ENCODE measurements around the gene TBC1D22A.

Gene TBC1D22A

GRCh38 chr22:47053013-47053725, 290.7 kb downstream of the TBC1D22A start:
- H3K27ac ChIP-seq (ENCODE audit: low read depth, low read length): no peak overlapping the region
- peaks cover 0 to 9% of the 10 kb centered on the region in 2 donors for H3K4me1 ChIP-seq (ENCODE audit: control insufficient read depth in 1 of 2, insufficient read depth in 2 of 2, low read length in 2 of 2)
- no peak overlapping the region for H3K9ac ChIP-seq (ENCODE audit: low read depth in 1 of 2, low read length in 2 of 2)
- H3K36me3 ChIP-seq (ENCODE audit: control insufficient read depth in 1 of 2, insufficient read depth in 2 of 2, low read length in 2 of 2): peaks cover 4 to 14% of the 10 kb centered on the region in 2 donors
- H3K4me3 ChIP-seq (ENCODE audit: low read depth in 1 of 2, low read length in 2 of 2): no peak overlapping the region
- no peaks in the 10 kb centered on the region for H3K27me3 ChIP-seq (ENCODE audit: control insufficient read depth in 1 of 2, insufficient read depth in 2 of 2, low read length in 2 of 2)
- no peaks in the 10 kb centered on the region for H3K9me3 ChIP-seq (ENCODE audit: control insufficient read depth in 1 of 2, low read length in 2 of 2)

GRCh38 chr22:47053726-47054141, 291.3 kb downstream of the TBC1D22A start:
- Histone ChIP-seq H3K9ac (ENCODE audit: low read depth in 1 of 2, low read length in 2 of 2) (no peak overlapping the region), H3K4me1 (ENCODE audit: control insufficient read depth in 1 of 2, insufficient read depth in 2 of 2, low read length in 2 of 2) (peaks cover 0 to 3% of the 10 kb centered on the region in 2 donors), H3K4me3 (ENCODE audit: low read depth in 1 of 2, low read length in 2 of 2) (no peak overlapping the region), H3K36me3 (ENCODE audit: control insufficient read depth in 1 of 2, insufficient read depth in 2 of 2, low read length in 2 of 2) (peaks cover 4 to 17% of the 10 kb centered on the region in 2 donors), H3K9me3 (ENCODE audit: control insufficient read depth in 1 of 2, low read length in 2 of 2) (no peaks in the 10 kb centered on the region), H3K27me3 (ENCODE audit: control insufficient read depth in 1 of 2, insufficient read depth in 2 of 2, low read length in 2 of 2) (no peaks in the 10 kb centered on the region), H3K27ac (ENCODE audit: low read depth, low read length) (no peak overlapping the region)

DNA sequence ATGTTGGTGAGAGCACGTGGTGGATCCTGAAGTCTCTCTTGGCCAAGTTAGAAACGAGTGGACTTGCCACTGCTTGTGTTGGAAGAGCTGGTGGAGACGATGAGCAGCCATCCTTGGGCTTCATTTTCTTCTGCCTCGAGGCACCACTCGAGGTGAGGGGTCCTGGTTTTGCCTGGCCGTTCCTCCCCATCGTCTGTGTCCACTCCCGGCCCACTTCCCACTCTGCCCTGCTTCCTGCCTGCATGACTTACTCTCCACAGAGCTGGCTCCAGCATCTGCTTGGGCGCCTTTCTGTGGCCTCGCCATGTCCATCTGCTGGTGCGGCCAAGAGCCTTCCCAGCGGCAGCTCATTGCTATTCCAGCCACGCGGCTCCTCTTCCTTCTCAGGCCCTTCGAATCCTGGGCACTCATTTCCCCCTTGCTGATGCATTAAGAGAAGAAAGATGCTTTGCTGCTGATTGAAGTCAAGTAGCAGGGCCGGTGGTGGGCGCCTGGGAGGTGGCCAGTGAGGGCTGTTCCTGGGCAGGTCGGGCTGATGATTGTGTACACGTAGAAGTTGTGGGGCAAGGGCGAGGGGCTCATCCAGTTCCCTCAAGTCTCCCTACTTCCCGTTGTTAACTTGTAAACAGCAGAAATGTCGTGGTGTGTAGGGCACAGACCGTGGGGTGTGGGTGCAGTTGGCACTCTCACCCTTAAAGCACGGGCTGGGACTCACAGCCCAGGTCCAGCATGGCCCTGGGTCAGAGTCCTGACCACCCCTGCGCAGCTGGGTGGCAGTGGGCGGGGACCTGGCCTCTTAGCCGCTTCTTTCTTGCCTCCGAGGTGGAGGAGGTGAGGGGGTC, 292.0 kb downstream of the TBC1D22A start:
- Histone ChIP-seq H3K9me3 (ENCODE audit: control insufficient read depth in 1 of 2, low read length in 2 of 2) (no peaks in the 10 kb centered on the region), H3K9ac (ENCODE audit: low read depth in 1 of 2, low read length in 2 of 2) (no peak overlapping the region), H3K4me1 (ENCODE audit: control insufficient read depth in 1 of 2, insufficient read depth in 2 of 2, low read length in 2 of 2) (no peaks in the 10 kb centered on the region), H3K27me3 (ENCODE audit: control insufficient read depth in 1 of 2, insufficient read depth in 2 of 2, low read length in 2 of 2) (no peaks in the 10 kb centered on the region), H3K27ac (ENCODE audit: low read depth, low read length) (no peak overlapping the region), H3K36me3 (ENCODE audit: control insufficient read depth in 1 of 2, insufficient read depth in 2 of 2, low read length in 2 of 2) (peaks cover 8 to 22% of the 10 kb centered on the region in 2 donors), H3K4me3 (ENCODE audit: low read depth in 1 of 2, low read length in 2 of 2) (no peak overlapping the region)

DNA sequence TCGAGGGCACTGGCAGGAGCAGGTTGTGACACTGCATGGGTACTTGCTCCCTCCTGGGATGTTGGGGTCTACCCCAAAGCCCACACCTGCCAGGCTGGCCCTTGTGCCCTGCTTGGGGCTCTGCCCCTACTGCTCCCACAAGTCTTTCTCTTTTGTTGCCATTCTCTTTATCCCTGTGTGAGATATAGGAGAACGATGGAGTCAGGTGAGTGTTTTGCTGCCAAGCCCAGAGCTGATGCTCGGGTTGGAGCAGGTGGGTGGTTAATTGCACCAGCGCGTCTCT, 292.6 kb downstream of the TBC1D22A start:
- H3K27ac ChIP-seq (ENCODE audit: low read depth, low read length): no peak overlapping the region
- H3K4me3 ChIP-seq (ENCODE audit: low read depth in 1 of 2, low read length in 2 of 2): no peak overlapping the region
- H3K36me3 ChIP-seq (ENCODE audit: control insufficient read depth in 1 of 2, insufficient read depth in 2 of 2, low read length in 2 of 2): peaks cover 8 to 22% of the 10 kb centered on the region in 2 donors
- no peaks in the 10 kb centered on the region for H3K27me3 ChIP-seq (ENCODE audit: control insufficient read depth in 1 of 2, insufficient read depth in 2 of 2, low read length in 2 of 2)
- no peaks in the 10 kb centered on the region for H3K9me3 ChIP-seq (ENCODE audit: control insufficient read depth in 1 of 2, low read length in 2 of 2)
- H3K4me1 ChIP-seq (ENCODE audit: control insufficient read depth in 1 of 2, insufficient read depth in 2 of 2, low read length in 2 of 2): no peaks in the 10 kb centered on the region
- H3K9ac ChIP-seq (ENCODE audit: low read depth in 1 of 2, low read length in 2 of 2): no peak overlapping the region

GRCh38 chr22:47055461-47055860, 293.0 kb downstream of the TBC1D22A start:
- no peaks in the 10 kb centered on the region for H3K9me3 ChIP-seq (ENCODE audit: control insufficient read depth in 1 of 2, low read length in 2 of 2)
- no peak overlapping the region for H3K9ac ChIP-seq (ENCODE audit: low read depth in 1 of 2, low read length in 2 of 2)
- H3K4me3 ChIP-seq (ENCODE audit: low read depth in 1 of 2, low read length in 2 of 2): no peak overlapping the region

DNA sequence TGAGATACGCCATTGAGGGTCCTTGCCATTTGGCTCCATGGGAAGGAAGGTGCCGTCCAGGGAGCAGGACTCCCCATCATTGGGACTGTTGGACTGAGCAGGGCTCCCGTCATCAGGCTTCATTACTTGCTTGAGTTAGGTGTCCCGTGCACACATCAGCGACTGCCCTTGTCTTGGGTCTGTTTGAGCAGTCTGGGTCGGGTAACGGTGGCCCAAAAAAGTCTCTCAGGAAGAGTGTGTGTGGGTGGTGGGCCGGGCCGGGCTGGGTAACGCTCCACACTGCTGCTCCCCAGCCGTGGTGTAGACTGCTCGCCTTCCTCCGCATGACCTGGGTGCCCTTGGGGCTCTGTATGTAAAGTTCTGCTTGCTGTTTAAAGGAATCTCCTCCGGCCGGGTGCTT, 293.5 kb downstream of the TBC1D22A start:
- Histone ChIP-seq H3K27me3 (ENCODE audit: control insufficient read depth in 1 of 2, insufficient read depth in 2 of 2, low read length in 2 of 2) (no peaks in the 10 kb centered on the region), H3K4me3 (ENCODE audit: low read depth in 1 of 2, low read length in 2 of 2) (no peak overlapping the region), H3K9me3 (ENCODE audit: control insufficient read depth in 1 of 2, low read length in 2 of 2) (no peaks in the 10 kb centered on the region), H3K9ac (ENCODE audit: low read depth in 1 of 2, low read length in 2 of 2) (no peak overlapping the region), H3K36me3 (ENCODE audit: control insufficient read depth in 1 of 2, insufficient read depth in 2 of 2, low read length in 2 of 2) (peaks cover 8 to 25% of the 10 kb centered on the region in 2 donors), H3K4me1 (ENCODE audit: control insufficient read depth in 1 of 2, insufficient read depth in 2 of 2, low read length in 2 of 2) (no peaks in the 10 kb centered on the region), H3K27ac (ENCODE audit: low read depth, low read length) (no peak overlapping the region)

More at GRCh38 chr22:47055461-47055860, 293.0 kb downstream of the TBC1D22A start:
- H3K4me1 ChIP-seq (ENCODE audit: control insufficient read depth in 1 of 2, insufficient read depth in 2 of 2, low read length in 2 of 2): no peaks in the 10 kb centered on the region
- H3K36me3 ChIP-seq (ENCODE audit: control insufficient read depth in 1 of 2, insufficient read depth in 2 of 2, low read length in 2 of 2): peaks cover 8 to 22% of the 10 kb centered on the region in 2 donors
- no peak overlapping the region for H3K27ac ChIP-seq (ENCODE audit: low read depth, low read length)
- H3K27me3 ChIP-seq (ENCODE audit: control insufficient read depth in 1 of 2, insufficient read depth in 2 of 2, low read length in 2 of 2): no peaks in the 10 kb centered on the region

- Histone ChIP-seq H3K36me3 (ENCODE audit: control insufficient read depth in 1 of 2, insufficient read depth in 2 of 2, low read length in 2 of 2) (peaks cover 12 to 29% of the 10 kb centered on the region in 2 donors), H3K27me3 (ENCODE audit: control insufficient read depth in 1 of 2, insufficient read depth in 2 of 2, low read length in 2 of 2) (no peaks in the 10 kb centered on the region), H3K4me3 (ENCODE audit: low read depth in 1 of 2, low read length in 2 of 2) (no peak overlapping the region), H3K27ac (ENCODE audit: low read depth, low read length) (no peak overlapping the region), H3K9me3 (ENCODE audit: control insufficient read depth in 1 of 2, low read length in 2 of 2) (no peaks in the 10 kb centered on the region), H3K9ac (ENCODE audit: low read depth in 1 of 2, low read length in 2 of 2) (no peak overlapping the region), H3K4me1 (ENCODE audit: control insufficient read depth in 1 of 2, insufficient read depth in 2 of 2, low read length in 2 of 2) (no peaks in the 10 kb centered on the region)
Measured at GRCh38 chr22:47056361-47056760, 293.9 kb downstream of the TBC1D22A start.

DNA sequence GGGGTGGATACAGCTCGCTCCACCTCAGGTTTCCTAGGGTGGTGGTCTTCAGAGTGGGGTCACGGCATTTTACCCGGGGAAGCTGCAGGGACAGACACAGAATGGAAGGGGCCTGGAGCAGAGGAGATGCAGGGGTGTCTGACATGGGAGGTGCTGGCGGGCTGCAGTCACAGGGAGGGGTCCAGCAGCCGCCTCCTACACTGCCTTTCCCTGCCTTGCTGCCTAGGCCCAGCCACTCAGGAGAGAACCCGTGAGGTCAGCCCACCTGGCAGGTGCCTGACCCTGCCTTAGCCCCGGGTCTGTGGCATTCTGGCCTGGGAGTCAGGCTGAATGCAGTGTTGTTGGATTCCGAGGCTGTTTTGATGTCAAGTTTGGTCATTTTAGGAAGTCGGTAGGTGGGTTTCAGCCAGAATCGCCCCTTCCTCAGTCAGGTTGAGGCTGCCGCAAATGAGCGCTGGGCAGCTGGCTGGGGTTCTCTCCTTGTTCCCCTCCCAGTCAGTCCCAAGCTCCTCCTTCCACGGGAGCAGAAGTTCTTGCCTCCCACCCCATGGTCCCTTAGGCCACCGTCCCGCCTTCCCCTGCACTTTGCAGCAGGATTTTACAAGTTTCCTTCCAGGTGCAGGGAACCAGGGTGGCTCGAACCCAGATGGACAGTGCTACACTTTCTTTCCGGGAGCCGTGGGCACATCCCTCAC, 294.5 kb downstream of the TBC1D22A start:
- Histone ChIP-seq H3K4me1 (ENCODE audit: control insufficient read depth in 1 of 2, insufficient read depth in 2 of 2, low read length in 2 of 2) (no peaks in the 10 kb centered on the region), H3K9ac (ENCODE audit: low read depth in 1 of 2, low read length in 2 of 2) (no peak overlapping the region), H3K27me3 (ENCODE audit: control insufficient read depth in 1 of 2, insufficient read depth in 2 of 2, low read length in 2 of 2) (no peaks in the 10 kb centered on the region), H3K4me3 (ENCODE audit: low read depth in 1 of 2, low read length in 2 of 2) (no peak overlapping the region), H3K27ac (ENCODE audit: low read depth, low read length) (no peak overlapping the region), H3K36me3 (ENCODE audit: control insufficient read depth in 1 of 2, insufficient read depth in 2 of 2, low read length in 2 of 2) (peaks cover 15 to 28% of the 10 kb centered on the region in 2 donors), H3K9me3 (ENCODE audit: control insufficient read depth in 1 of 2, low read length in 2 of 2) (no peaks in the 10 kb centered on the region)

DNA sequence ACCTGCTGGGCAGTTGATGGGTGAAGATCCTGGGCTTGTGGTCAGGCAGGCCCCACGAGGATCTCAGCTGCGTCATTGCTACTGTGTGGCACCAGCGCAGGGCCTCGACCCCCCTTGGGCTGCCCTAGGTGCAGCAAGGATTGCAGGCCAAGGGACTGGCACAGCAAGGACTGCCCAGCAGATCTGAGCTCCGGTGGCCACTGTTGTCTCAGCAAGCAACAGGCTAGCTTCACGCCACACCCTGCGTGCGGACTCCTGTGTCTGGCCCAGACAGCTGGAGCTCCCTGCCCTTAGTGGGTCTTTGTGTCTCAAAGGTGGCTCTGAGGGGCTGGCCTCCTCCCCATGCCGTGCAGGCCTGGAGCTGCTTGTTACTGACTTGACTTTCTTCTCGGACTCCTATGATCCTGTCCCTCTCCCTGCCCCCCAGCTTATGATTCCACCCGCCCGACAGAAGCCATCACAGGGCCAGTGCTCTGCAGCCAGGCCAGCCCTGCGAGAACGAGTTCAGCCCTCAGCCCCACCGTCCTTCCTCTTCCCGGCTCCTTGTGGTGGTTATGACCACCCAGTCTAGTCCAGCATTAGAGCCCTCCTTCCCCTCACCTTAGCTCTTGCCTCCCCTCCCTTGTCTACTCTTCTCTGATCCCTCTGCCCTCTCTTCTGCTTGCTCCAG, 295.6 kb downstream of the TBC1D22A start:
- Histone ChIP-seq H3K27ac (ENCODE audit: low read depth, low read length) (no peak overlapping the region), H3K9ac (ENCODE audit: low read depth in 1 of 2, low read length in 2 of 2) (no peak overlapping the region), H3K4me1 (ENCODE audit: control insufficient read depth in 1 of 2, insufficient read depth in 2 of 2, low read length in 2 of 2) (no peaks in the 10 kb centered on the region), H3K4me3 (ENCODE audit: low read depth in 1 of 2, low read length in 2 of 2) (no peak overlapping the region), H3K9me3 (ENCODE audit: control insufficient read depth in 1 of 2, low read length in 2 of 2) (no peaks in the 10 kb centered on the region), H3K36me3 (ENCODE audit: control insufficient read depth in 1 of 2, insufficient read depth in 2 of 2, low read length in 2 of 2) (peaks cover 19 to 32% of the 10 kb centered on the region in 2 donors), H3K27me3 (ENCODE audit: control insufficient read depth in 1 of 2, insufficient read depth in 2 of 2, low read length in 2 of 2) (no peaks in the 10 kb centered on the region)

Data from duodenal mucosa (tissue), 2 donors.